AG20443 (cell line): ENCODE data around the gene YARS1.

Experiments used
- DNase-seq: peaks from one replicate; pipeline ENCODE4 v3.0.0; 2012; ENCODE audit warnings: low spot score, mixed read lengths

Gene YARS1

GRCh38 chr1:32817159-32817814 lies at the start of gene YARS1, which contains the start of gene S100PBP:
YARS1 (minus strand) TSS chr1:32817358; CDS start chr1:32817244, 114 bp downstream.
S100PBP (plus strand) TSS chr1:32817653; CDS start chr1:32826100, 8,447 bp downstream.
- peak; percentile 99 for DNase-seq

GRCh38 chr1:32865639-32866405 lies 48.7 kb upstream of the YARS1 start:
- DNase-seq: no peak

GRCh38 chr1:32864375-32865019 lies 47.3 kb upstream of the YARS1 start:
- no peak for DNase-seq

DNA sequence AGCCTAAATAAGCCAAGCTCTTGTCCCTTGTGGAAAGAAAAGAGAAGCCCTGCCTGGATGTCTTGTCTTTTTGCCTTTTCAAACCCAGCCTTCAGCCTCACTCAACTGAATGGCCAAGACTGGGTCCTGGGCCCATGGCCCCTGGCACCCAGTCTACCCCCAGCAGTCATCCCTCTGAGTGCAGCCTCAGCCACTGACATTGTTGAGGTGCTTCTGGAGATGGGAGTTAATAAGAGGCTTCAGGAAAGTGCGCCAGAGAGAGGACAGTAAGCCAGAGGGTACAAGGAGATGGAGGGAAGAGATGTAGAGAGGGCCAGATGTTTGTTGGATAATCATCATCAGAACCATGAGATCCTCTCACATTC lies 46.7 kb upstream of the YARS1 start:
- no peak for DNase-seq

DNA sequence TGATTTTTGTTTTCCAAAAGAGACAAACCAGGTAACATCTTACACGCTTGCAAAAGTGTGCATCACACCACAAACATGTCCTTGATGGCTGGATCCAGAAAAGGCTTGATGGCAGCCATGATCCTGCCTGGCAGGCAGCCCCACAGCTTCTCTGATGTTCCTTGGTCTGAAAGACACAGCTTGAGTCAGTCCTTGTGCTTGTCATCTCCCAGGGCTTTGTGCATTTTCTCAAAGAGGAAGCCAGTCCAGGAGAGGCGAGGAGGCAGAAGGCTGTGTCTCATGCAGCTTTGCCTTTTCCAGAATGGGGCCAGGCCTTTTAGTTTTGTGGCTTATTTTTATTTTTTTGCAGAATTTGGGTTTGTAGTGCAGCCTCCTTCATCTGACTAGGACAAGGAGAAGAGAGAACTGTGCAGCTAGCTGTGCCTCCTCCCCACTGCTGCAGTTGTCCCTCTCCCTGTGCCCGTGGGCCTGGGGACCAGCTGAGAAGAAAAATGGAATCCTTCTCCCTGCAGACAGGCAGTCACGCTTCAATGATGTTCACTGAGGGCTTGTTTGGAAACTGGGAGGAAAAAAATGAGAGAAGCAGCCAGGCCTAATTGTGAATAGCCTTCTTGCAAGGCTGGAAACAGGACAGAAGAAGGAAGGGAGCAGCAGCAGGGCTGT lies 46.2 kb upstream of the YARS1 start:
- no peak for DNase-seq

DNA sequence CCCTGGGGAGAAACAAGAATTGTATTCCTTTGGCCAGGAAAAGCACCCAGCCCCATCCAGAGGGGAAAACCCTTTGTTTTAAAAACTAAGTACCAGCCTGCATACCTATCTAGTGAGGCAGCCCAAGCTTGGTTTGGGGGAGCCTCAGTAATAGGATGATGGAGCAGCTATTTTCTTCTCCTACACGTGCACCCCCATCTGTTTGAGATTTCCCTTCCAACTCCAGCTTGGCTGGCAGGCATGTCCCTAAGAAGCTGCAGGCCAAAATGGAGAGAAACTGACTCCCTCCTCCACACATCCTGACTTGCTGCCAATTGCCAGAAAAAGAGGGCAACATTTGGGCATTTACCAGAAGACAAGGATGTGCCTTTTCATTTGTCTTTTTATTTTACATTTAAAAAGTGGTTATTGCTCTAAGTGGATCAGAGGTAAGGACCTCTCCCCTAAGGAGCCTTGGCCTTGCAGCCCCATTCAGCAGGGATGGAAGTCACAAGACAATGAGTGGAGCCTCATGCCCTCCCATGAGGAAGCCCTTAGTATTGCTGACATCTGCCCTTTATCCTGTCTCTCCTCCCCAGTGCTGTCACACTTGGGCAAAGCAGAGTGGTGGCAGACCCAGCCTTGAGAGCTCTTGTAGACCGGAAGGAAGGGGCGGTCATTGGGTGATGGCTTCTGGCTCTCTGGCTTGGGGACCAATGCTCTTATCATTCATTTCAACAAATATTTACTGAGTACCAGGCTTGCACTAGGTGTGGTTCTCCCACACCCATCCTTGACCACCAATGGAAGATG lies 44.9 kb upstream of the YARS1 start:
- no peak for DNase-seq

- no peak for DNase-seq
Measured at GRCh38 chr1:32860566-32860965, 43.4 kb upstream of the YARS1 start.

DNA sequence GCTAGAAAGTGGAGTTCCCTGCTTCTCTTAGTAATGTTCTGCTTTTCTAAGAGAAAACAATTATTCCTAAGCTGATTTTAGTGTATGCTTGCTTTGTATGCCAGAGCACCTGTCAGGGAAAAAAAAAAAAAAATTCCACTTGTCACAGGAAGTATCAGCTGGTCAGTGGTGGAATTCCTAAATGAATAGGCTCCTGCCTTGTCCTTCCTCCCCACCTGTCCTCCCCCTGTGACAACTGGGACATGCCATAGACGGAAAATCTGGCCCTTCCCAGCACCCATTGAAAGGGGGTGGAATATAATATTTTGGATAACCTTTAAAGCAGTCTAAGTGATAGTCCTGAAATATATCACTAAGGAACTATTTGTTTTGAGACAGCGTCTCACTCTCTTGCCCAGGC lies 42.8 kb upstream of the YARS1 start:
- DNase-seq: no peak

- no peak for DNase-seq
Measured at GRCh38 chr1:32858791-32859190, 41.6 kb upstream of the YARS1 start.

GRCh38 chr1:32858136-32858535 lies 41.0 kb upstream of the YARS1 start:
- no peak for DNase-seq

- no peak for DNase-seq
Measured at GRCh38 chr1:32855861-32856617, 38.9 kb upstream of the YARS1 start.

DNA sequence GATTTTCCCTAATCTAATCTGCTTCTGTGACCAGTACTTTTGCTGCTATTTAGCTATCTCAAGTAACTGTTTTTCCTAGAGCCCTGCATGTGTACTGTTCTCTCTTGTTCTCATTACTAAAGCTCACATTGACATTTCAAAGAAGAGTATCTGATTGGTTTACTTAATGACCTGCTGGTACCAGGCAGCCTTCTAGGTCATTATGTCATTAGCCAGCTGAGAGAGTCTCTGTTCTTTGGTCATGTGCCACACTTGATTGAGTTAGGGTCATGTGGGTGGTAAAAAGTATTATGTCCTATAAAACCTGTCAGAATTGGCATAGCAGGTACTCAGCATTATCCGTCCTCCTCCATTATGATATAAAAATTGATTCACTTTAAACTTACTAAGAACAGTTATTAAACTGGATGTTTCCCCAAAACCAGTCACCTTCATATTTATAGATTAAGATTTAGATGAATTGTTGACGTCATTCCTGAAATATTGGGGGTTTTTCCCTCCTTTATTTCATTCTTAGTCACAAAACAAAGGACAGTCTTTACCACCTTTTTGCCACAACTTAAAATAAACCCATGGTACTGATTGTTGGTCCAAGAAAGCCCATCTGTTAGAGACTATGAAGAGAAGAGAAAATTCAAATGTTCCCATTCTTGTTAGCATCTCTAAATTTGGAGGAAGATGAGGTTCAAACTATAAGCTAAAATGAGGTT lies 31.4 kb upstream of the YARS1 start:
- no peak for DNase-seq

- no peak for DNase-seq
Measured at GRCh38 chr1:32831878-32832277, 14.7 kb upstream of the YARS1 start.

DNA sequence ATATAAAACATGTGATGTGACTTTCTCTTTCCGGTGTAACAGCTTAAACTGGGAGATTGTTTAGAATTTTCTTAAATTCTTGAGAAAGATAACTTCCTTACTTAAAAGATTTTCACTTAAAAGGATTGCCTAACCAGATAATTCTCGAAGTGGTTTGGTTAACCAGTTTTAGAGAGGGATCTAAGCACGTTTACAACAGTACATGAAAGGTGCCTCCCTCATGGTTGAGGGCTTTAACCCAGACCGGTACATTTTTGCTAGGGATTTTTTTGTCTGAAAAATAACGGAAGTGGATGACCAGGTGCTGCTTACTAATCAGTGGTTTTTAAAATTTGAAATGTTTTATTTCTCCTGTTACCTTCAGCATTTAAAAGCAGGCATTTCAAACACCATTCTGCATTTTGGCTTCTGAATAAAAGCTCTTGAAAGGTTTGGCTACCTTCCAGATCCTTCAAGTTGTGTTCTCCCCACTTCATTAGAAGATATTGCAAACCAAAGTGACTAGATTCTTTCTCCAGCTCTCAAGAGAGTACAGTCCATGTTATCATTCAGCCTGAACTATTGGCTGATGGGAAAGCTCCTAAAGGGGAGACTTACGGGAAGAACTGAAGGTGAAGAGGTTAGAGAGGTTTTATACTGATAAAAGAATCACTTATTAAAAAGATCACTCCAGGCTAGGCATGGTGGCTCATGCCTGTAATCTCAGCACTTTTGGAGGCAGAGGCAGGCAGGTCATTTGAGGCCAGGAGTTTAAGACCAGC lies 13.1 kb upstream of the YARS1 start:
- DNase-seq: no peak

DNA sequence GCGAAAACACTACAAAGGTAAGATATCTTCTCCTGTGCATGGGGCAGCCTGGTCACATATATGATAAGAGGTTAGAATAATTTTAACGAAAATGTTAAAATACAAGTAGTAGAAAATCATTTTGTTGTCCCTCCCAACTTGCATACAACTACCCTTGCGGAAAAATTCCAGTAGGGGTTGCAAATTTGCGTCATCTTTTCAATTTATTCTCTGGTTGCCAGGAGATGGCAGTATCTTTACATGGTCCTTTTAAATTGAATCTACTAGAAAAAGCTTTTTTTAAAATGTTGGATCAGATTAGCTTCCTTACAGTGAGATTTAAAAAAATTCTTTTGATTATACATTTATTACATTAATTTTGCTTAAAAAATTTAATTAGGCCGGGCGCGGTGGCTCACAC lies 11.2 kb upstream of the YARS1 start:
- DNase-seq: no peak

DNA sequence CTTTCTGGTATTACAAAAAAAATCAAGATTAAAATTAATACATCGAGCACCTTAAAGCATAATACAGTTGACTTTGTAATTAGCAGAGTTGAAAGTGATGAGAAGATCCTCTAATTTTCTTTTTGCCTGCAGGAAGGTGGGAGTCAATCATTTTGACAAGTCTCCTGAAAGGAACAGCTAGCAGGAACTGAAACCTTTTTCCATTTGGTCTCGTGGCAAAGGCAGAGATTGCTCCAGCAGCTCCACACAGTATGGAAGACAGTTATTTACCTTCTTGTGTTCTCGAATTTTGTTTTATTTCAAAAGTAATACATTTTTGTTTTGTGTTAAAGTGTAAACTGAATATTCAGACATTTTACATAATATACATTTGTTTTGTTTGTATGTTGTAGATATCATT lies 8.0 kb upstream of the YARS1 start:
- DNase-seq: no peak

DNA sequence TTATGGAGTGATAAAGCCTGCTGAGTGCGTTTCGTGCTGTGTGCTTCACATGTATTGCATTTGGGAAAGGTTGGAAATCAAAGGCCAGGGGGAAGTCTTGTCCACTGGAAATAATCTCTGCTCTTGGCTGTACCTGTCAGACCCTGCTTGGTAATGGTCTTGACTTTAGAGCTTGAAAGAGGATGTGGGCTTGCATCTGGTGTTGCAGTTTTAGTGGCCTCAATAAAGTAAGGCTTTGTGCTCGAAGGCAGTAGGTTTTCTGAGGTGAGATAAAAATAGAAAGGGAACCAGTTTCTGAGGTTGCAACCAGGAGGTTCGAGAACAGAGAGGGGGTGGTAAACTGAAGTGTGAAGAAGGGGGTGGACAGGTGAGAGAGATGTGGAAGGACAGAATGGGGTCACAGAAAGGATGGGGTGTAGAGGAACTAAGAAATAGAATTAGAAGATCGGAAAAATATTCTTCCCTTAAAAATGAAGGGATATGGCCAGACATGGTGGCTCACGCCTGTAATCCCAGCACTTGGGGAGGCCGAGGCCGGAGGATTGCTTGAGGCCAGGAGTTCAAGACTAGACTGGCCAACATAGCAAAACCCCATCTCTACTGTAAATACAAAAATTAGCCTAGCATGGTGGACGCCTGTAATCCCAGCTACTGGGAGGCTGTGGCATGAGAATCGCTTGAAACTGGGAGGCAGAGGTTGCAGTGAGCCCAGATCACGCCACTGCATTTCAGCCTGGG lies 1.8 kb upstream of the YARS1 start:
- no peak for DNase-seq

DNA sequence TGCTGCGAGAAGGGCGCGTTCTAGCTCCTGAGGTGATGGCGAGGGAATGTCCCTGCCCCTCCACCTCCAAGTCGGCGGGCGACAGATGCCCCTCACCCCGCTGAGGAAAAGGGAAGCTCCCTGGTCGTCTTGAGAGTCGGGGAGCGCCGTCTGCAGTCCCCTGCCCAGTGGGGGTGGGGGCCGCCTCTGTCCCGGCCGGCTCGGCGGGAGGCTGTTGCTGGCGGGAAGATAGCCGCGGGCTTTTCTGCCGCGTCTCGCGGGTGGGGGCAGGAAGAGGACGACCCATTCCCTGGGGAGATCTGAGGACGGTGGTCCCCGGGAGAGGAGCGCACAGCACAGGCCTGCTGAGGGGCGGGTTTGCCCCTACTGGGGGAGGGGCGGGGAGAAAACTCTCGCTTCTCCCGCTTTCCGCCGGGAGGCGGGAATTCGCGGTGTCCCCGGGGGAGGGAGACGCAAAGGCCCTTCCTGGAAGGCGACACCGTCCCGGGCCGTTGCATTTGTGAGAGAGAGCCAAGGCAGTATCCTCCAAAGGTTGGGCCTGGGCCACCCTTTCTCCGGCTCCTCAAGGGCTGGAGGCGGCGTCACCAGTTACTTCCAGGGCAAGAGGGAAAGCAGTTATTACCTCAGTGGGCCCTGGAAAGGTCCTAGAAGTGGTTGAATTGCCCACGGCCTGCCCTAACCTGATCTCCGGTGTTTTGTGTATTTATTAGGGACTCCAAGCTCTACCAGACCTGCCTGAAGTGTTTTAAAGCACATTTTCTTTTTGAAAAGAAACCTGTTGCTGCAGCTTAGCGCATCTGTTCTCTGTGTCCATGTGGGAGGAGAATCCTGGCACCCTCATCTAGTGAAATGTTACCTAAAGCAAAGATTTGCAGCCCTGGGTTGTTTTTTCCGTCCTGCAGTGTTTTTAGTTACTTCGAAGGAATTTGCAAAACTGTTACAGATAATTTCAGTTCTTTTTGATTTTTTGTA lies 943 bp upstream of the YARS1 start:
- peak; percentile 77 for DNase-seq
